Activated T-cell treated with anti-CD3 and anti-CD28 coated beads, Interleukin-2, amount 50 U/mL, for 4 hours (primary cell): ENCODE results near the gene RNF212. TPM values are rescaled to one million over a fixed set of nuclear protein-coding genes. Genes with fewer than 3 reads are reported as not detected.
A peak's percentile ranks its signal among the peaks of the same experiment; 100 is the strongest.

Source experiments
- ATAC-seq, 2 donors: fragments of 200-7000 bp; cut with Tn5 transposase; one replicate each; pipeline ENCODE4 v1.10.0; 2021
- DNase-seq: peaks from one replicate; pipeline ENCODE4 v3.0.0-alpha.2; 2020
- H3K27me3 Mint-ChIP-seq: one replicate; pipeline ENCODE4 v1.8.0; 2021; ENCODE audit warnings: low read depth, mixed read lengths
- H3K36me3 Mint-ChIP-seq: one replicate; pipeline ENCODE4 v1.8.0; 2022; ENCODE audit warnings: mixed read lengths; ENCODE audit not compliant: insufficient read depth
- H3K4me1 Mint-ChIP-seq: one replicate; pipeline ENCODE4 v1.8.0; 2021; ENCODE audit warnings: low read depth, mixed read lengths
- H3K4me3 Mint-ChIP-seq: one replicate; pipeline ENCODE4 v1.8.0; 2021; ENCODE audit warnings: mild to moderate bottlenecking, moderate library complexity, mixed read lengths
- H3K9me3 Mint-ChIP-seq: one replicate; pipeline ENCODE4 v1.8.0; 2021; ENCODE audit warnings: mixed read lengths
- total RNA-seq, 3 donors: library from RNA; stranded (reverse); gene quantifications; one replicate each; pipeline ENCODE4 v1.2.1, GENCODE V29; 2021

The RNF212 gene
- total RNA-seq, 3 donors from 2014 or later: 0.79 to 2.9 (median 0.84) TPM

DNA sequence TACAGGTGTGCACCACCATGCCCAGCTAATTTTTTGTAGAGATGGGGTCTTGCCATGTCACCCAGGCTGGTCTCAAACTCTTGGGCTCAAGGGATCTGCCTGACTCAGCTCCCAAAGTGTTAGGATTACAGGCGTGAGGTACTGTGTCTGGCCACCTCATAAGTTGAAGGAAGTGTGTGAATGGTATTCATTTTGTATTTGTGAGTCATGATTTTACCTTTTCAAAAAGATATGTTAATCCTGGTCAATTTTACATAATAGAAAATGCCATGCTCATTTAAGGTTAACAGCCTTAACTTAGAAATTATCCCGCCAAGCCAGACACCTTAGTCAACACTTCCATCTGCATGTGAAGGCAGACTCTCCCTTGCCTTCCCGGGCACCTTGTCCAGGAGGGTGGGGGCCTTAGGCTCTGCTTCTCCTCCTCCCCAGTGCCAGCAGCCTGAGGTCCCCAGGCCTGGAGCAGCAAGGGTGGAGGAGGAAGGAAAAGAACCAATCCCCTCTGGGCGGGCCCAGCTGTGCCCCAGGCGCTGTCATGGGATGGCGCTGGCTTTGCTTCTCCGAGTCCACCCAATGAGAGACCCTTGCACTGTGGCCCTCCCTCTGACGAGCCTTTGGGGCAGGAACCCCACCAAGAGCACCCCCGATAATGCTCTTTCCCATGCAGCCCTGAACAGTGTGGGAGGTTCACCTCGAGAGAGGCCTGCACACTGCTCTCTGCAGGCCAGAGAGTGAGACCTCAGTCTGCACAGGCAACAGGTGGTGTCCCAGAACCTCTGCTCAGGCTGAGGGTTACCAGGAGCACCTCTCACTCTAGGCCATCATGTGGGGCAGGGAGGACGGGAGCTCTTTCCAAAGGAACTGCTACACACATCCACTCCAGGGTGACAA lies 37.3 kb downstream of the RNF212 start:
- ATAC-seq (no peak), DNase-seq (no peak)
- Mint-ChIP-seq H3K4me1 (peaks cover 12% of the 10 kb centered on the region), H3K27me3 (peaks cover 15% of the 10 kb centered on the region), H3K9me3 (no peaks in the 10 kb centered on the region), H3K4me3 (no peak overlapping the region), H3K36me3 (no peaks in the 10 kb centered on the region)

GRCh38 chr4:1075225-1075624 lies 38.1 kb downstream of the RNF212 start:
- no peaks in the 10 kb centered on the region for H3K36me3 Mint-ChIP-seq
- no peaks in the 10 kb centered on the region for H3K9me3 Mint-ChIP-seq
- H3K4me1 Mint-ChIP-seq: peaks cover 12% of the 10 kb centered on the region
- H3K27me3 Mint-ChIP-seq: peaks cover 8% of the 10 kb centered on the region
- H3K4me3 Mint-ChIP-seq: no peak overlapping the region
- ATAC-seq: no peak
- no peak for DNase-seq

DNA sequence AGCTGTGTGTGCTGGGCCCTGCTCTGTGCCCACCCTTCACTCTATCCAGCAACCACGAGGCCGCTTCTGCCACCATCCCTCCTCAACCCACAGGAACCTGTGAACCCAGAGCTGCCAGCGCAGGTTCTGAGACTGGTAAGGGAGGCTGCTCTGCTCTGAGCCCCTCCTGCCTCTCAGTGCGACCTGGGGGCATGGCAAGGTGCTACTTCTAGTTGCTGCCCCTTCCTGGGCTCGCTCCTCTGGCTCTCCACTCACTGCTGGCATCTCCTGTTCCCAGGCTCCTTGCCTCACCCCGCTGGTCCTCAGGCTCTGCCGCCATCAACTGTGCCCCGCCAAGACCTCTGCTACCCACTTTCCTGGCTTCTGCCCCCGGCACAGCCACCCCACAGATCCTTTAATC lies 39.3 kb downstream of the RNF212 start:
- no peaks in the 10 kb centered on the region for H3K36me3 Mint-ChIP-seq
- DNase-seq (no peak), ATAC-seq (no peak)
- no peaks in the 10 kb centered on the region for H3K9me3 Mint-ChIP-seq
- peaks cover 12% of the 10 kb centered on the region for H3K4me1 Mint-ChIP-seq
- no peak overlapping the region for H3K4me3 Mint-ChIP-seq
- peaks cover 7% of the 10 kb centered on the region for H3K27me3 Mint-ChIP-seq

GRCh38 chr4:1072830-1073446 lies 40.4 kb downstream of the RNF212 start:
- H3K27me3 Mint-ChIP-seq: peaks cover 13% of the 10 kb centered on the region
- H3K4me1 Mint-ChIP-seq: peaks cover 12% of the 10 kb centered on the region
- H3K36me3 Mint-ChIP-seq: no peaks in the 10 kb centered on the region
- no peak overlapping the region for H3K4me3 Mint-ChIP-seq
- DNase-seq (peak; percentile 29), ATAC-seq (peak; percentile 73 to 92)
- H3K9me3 Mint-ChIP-seq: no peaks in the 10 kb centered on the region

DNA sequence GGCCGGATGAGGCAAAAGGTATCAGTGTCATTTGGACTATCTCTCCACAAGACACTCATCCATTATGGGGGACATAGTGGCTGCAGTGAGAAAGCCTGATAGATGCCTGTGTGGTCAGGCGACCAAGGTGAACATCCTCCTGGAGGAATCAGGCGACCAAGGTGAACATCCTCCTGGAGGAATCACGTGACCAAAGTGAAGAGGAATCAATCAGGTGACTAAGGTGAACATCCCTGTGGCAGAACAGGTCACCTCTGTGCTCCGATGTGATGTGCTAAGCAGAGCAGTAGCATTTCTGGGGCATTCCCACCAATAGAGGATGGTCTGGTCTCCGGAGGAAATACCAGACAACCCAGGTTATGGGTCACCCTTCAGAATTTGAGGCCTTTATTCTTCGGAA lies 44.0 kb downstream of the RNF212 start:
- no peaks in the 10 kb centered on the region for H3K36me3 Mint-ChIP-seq
- no peak for DNase-seq
- ATAC-seq: no peak
- no peak overlapping the region for H3K4me3 Mint-ChIP-seq
- peaks cover 3% of the 10 kb centered on the region for H3K9me3 Mint-ChIP-seq
- peaks cover 32% of the 10 kb centered on the region for H3K27me3 Mint-ChIP-seq
- peaks cover 12% of the 10 kb centered on the region for H3K4me1 Mint-ChIP-seq

- peaks cover 12% of the 10 kb centered on the region for H3K4me1 Mint-ChIP-seq
- no peaks in the 10 kb centered on the region for H3K36me3 Mint-ChIP-seq
- no peak for ATAC-seq
- DNase-seq: no peak
- H3K9me3 Mint-ChIP-seq: peaks cover 3% of the 10 kb centered on the region
- H3K27me3 Mint-ChIP-seq: peaks cover 44% of the 10 kb centered on the region
- H3K4me3 Mint-ChIP-seq: no peak overlapping the region
Observed at GRCh38 chr4:1065732-1066131, 47.6 kb downstream of the RNF212 start.

- Mint-ChIP-seq H3K4me3 (peak overlapping the region; percentile 20), H3K36me3 (no peaks in the 10 kb centered on the region), H3K27me3 (peaks cover 35% of the 10 kb centered on the region), H3K9me3 (peaks cover 3% of the 10 kb centered on the region), H3K4me1 (peaks cover 12% of the 10 kb centered on the region)
- ATAC-seq (peak in 1 of 2 donors; percentile 37), DNase-seq (no peak)
Observed at GRCh38 chr4:1062419-1062818, 50.9 kb downstream of the RNF212 start.

DNA sequence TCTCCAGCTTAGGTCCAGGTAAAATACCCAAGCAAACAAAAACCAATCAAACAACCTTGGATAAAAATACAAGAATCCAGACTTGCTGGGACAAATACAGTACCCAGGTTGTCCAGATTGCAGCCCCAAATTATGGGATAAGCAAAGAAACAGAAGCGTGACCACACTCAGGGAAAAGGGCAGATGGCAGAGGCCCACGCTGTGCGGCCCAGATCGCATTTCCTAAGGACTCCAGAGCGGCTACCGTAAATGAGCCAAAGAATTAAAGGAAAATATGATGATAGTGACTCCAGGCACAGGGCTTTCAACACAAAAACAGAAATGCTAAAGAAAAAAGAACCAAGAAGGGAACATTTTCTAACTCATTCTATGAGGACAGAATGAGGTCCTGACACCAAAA lies 51.6 kb downstream of the RNF212 start:
- H3K4me1 Mint-ChIP-seq: peaks cover 12% of the 10 kb centered on the region
- H3K36me3 Mint-ChIP-seq: no peaks in the 10 kb centered on the region
- peaks cover 32% of the 10 kb centered on the region for H3K27me3 Mint-ChIP-seq
- peaks cover 3% of the 10 kb centered on the region for H3K9me3 Mint-ChIP-seq
- ATAC-seq (no peak), DNase-seq (no peak)
- H3K4me3 Mint-ChIP-seq: no peak overlapping the region

- Mint-ChIP-seq H3K27me3 (peaks cover 29% of the 10 kb centered on the region), H3K9me3 (peaks cover 3% of the 10 kb centered on the region), H3K4me3 (no peak overlapping the region), H3K4me1 (peaks cover 14% of the 10 kb centered on the region), H3K36me3 (no peaks in the 10 kb centered on the region)
- ATAC-seq (no peak), DNase-seq (no peak)
Observed at GRCh38 chr4:1061056-1061700, 52.2 kb downstream of the RNF212 start.

DNA sequence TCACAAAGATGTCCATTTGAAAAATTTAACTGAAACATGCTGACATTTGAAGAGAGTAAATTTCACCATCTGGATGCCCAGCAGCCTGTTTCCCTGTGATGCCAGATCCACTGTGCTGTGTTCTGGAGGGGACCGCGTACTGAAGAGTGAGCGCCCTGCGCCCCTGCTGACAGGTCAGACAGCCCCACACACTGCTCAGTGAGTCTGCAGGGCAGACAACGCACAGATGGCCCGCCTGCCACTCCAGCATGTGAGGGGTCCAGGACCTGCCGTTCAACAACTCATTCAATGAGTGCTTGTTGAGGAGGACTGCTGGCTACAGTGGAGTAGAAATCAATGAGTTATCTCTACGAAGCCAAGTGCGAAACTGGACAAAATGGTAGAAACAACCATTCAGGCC lies 52.7 kb downstream of the RNF212 start:
- Mint-ChIP-seq H3K27me3 (peaks cover 26% of the 10 kb centered on the region), H3K4me3 (no peak overlapping the region), H3K4me1 (peaks cover 20% of the 10 kb centered on the region), H3K36me3 (no peaks in the 10 kb centered on the region), H3K9me3 (peaks cover 3% of the 10 kb centered on the region)
- DNase-seq (no peak), ATAC-seq (no peak)

GRCh38 chr4:1060121-1060520 lies 53.2 kb downstream of the RNF212 start:
- peaks cover 22% of the 10 kb centered on the region for H3K27me3 Mint-ChIP-seq
- H3K9me3 Mint-ChIP-seq: peaks cover 3% of the 10 kb centered on the region
- no peak for ATAC-seq
- no peaks in the 10 kb centered on the region for H3K36me3 Mint-ChIP-seq
- no peak overlapping the region for H3K4me3 Mint-ChIP-seq
- peaks cover 22% of the 10 kb centered on the region for H3K4me1 Mint-ChIP-seq
- no peak for DNase-seq

DNA sequence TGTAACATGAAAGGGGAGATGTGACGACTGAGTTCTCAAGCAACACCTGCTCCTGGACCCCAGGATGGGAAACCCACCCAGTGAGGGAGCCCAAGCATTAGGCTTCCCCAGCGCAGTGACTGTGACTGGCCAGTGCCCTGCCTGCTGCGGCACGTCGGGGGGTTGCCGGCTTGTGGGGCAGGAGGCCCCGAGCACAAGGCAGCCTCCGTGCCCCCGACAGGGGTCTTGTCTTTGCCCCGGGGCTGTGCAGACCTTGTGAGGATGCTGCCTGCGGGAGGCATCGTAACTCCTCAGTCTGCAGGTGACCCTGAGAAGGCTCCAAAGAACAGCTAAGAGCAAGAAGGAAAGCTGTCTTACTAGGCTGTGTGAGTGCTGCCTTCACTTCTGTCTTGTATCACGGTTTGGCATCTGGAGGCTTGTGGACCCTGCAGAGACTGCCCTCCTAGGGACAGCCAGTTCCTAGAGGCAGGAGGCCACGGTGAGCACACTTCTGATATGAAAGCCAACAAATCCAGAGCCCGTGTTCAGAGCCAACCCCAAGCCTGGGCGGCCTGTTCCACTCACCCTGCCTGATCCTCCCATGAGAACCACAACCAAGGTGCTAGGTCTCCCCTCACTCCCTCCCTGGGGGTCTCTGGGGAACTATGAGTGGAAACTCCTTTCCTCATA lies 54.2 kb downstream of the RNF212 start:
- DNase-seq: no peak
- no peaks in the 10 kb centered on the region for H3K36me3 Mint-ChIP-seq
- peaks cover 16% of the 10 kb centered on the region for H3K27me3 Mint-ChIP-seq
- no peaks in the 10 kb centered on the region for H3K9me3 Mint-ChIP-seq
- peaks cover 22% of the 10 kb centered on the region for H3K4me1 Mint-ChIP-seq
- no peak overlapping the region for H3K4me3 Mint-ChIP-seq
- ATAC-seq: no peak

DNA sequence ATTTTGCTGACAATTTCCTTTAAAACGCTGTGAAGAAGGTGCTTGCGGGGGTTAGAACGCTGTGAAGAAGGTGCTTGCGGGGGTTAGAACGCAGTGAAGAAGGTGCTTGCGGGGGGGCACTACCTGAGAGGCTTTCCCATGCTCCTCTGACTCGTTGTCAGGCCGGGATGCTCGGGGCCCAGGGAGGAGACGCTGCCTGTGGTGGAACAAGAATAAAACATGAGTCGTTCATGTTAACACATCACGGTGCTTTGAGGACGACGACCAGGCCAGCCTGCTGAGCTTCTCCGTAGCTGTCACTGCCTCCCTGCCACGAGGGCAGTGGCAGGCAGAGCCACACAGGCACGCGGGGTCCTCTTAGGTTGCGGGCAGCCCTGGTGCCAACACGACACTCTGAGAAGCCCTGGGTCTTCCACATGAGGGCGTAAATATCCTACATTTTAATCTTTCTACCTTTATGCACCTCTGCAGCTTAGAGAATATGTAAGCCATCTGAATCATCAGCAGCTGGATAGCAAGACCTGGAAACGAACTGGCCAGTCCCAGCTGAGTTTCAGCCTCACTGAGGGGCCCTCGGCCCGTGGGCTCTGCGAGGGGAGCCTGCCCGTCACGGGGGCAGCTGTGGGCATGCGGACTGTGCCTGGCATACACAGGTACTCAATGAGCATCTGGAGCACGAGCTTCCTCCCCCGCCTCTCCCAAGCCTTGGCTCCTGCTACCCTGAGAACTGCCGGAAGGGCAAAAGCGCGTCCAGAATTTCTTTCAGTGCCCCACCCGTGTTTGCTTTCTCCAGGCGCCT lies 55.0 kb downstream of the RNF212 start:
- Mint-ChIP-seq H3K4me1 (peaks cover 22% of the 10 kb centered on the region), H3K9me3 (no peaks in the 10 kb centered on the region), H3K4me3 (no peak overlapping the region), H3K36me3 (no peaks in the 10 kb centered on the region), H3K27me3 (peaks cover 16% of the 10 kb centered on the region)
- ATAC-seq (no peak), DNase-seq (no peak)

DNA sequence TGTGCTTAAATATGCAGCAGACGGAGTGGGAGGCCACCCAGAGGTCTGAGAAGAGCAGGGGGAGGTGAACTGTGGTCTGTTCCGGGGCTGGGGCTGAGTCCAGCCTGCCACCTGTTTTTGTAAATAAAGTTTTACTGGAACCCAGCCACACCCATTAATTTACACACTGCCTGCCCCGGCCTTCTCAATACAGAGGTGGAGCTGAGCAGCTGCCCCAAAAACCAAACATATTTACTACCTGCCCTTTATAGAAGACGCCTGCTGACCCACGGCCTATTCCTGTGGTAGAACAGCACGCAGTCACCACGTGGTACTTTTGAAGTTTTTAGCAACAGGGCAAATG lies 56.0 kb downstream of the RNF212 start:
- no peak for DNase-seq
- H3K27me3 Mint-ChIP-seq: peaks cover 15% of the 10 kb centered on the region
- H3K4me1 Mint-ChIP-seq: peaks cover 18% of the 10 kb centered on the region
- ATAC-seq: no peak
- H3K9me3 Mint-ChIP-seq: no peaks in the 10 kb centered on the region
- no peaks in the 10 kb centered on the region for H3K36me3 Mint-ChIP-seq
- H3K4me3 Mint-ChIP-seq: no peak overlapping the region
